ENCODE measurements around the gene PYM1.

Gene PYM1

DNA sequence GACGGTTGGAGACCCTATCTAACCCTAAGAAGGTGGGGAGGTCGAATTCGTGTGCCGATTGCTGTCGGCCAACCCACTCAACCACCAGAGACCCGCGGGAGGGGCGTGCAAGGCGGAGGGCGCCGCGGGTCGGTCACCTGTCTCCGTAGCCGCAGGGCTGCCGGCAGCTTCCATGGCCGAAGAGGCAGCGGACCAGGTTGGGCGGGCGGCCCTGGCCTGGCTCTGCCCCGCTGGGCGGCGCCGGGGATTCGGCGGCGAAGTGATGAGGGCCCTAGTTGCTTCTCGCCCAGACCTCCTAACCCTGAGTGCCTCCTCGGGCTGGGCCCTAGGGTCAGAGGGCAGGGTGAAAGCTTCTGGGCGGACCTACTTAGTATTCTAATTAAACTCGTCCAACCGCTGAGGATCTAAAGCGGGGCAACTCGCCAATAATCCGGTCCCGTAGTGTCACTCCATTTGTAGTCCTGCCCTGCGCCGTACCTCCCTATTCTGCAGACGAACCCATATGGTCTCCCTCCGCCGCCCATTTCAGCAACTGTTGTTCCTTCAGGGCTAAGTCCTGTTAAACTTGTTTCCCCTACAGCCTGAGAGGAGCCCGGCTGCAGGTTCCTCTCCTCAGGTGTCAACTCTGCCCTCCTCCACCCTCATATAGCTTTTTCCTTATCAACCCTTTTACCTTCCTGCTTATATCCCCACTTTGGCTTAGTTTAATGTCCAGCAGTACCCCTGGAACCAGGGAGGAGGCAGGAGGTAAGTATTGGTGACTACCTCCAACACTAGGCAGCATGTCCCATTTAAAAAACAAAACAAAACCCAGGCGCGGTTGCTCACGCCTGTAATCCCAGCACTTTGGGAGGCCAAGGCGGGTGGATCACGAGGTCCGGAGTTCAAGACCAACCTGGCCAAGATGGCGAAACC is at the start of gene PYM1:
TSS of gene PYM1 (minus strand) at position 307 of the 915 bp plus-strand sequence. CDS start at position 174, 133 bp downstream.
- no peak for DNase-seq

DNA sequence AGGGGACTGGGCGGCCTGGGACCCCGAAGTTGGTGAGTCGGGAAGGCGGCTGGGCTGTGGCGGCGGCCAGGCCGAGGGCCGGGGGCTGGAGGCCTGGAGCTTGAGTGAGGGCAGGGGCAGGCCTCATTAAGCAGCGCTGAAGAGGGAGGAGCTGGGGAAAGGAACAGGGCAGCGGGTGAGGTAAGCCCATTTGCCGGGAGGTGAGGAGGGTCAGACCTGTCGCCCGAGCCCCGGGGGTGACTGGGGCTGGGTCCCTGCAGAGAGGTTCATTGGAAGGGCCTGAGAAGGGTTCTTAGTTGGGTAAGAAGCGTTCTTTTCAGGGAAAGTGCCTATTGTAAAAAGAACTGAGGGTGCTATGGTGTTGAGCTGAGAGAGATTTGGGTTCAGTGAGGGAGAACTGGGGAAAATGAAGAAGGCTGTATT is 46.6 kb upstream of the PYM1 start:
- DNase-seq = no peak

DNA sequence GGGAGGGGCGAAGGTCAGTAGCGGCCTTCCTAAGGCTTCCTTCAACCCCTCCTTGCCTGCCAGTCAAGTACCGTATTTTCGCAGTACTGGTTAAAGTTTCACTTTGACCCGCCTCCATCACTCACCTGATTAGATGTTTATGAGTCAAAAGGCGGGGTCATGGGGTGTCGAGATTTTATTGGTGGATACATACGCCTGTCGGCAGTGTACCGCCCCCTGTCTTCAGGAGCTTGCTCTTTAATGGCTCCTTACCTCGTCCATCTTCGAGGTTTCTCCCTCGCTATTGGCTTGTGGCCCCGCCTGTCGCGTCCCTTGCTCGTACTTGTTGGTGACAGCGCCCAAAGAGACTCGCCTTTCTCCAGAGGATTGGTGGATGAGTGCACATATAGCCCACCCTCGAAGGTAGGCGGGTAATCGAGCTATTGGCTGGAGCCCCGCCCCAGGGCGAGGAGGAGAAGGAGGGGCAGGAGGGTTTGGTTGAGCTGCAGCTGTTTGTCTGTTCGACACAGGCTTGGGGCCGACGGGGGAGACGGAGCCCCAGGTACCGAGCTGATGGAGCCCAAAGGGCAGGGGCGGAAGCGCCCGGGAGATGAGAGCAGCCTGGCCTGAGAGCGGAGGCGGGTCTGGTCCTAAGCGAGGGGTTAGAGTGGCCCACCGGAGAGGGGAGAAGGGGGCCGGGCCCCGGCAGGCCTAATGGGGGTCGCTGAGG is 46.1 kb upstream of the PYM1 start, which contains the start of gene RAB5B:
TSS of gene RAB5B (plus strand) at position 480 of the 709 bp plus-strand sequence. CDS start 12,883 bp downstream, outside the sequence.
- DNase-seq = peak; percentile 99

DNA sequence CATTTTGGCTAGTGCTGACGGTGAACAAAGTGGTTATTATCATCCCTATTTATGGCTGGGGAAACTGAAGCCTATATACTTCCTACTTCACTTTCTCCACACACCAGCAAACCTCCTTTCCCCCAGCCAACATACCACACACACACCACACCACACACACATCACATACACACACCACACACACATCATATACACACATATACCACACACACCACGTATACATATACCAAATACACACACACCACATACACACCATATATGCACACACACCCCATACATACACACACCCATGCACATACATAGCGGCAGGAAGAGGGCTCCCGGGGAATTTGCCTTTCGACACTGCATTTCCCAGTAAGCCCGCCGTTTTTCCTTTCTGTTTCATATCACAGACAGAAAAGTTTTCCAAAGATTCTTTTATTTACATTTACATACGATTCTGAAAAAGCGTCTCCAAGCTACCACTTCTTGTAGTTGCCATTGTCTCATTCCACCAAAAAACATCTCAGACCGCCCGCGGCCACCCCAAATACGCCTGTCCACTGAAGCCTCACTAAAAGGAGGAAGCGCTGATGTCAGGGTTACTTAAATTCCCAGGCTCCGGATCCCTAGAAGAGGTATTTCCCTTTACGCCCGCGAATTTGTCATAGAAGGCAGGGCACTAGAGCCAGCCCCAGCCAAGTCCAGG is 45.4 kb upstream of the PYM1 start:
- no peak for DNase-seq

DNA sequence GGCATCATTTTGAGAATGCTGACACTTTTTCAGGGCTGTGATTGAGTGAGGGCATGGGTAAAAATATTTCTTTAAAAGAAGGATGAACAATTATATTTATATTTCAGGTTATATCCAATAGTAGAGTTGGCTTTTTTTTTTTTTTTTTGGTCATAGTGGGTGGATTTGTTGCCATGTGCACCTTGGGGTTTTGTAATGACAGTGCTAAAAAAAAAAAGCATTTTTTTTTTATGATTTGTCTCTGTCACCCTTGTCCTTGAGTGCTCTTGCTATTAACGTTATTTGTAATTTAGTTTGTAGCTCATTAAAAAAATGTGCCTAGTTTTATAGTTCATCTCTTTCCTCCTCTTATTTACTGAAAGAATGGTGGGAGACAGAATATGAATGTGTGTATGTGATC is 44.8 kb upstream of the PYM1 start:
- no peak for DNase-seq

DNA sequence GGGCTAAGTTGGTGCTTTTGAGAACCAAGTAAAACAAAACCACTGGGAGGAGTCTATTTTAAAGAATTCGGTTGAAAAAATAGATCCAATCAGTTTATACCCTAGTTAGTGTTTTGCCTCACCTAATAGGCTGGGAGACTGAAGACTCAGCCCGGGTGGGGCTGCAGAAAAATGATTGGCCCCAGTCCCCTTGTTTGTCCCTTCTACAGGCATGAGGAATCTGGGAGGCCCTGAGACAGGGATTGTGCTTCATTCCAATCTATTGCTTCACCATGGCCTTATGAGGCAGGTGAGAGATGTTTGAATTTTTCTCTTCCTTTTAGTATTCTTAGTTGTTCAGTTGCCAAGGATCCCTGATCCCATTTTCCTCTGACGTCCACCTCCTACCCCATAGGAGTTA is 44.3 kb upstream of the PYM1 start:
- DNase-seq = no peak

DNA sequence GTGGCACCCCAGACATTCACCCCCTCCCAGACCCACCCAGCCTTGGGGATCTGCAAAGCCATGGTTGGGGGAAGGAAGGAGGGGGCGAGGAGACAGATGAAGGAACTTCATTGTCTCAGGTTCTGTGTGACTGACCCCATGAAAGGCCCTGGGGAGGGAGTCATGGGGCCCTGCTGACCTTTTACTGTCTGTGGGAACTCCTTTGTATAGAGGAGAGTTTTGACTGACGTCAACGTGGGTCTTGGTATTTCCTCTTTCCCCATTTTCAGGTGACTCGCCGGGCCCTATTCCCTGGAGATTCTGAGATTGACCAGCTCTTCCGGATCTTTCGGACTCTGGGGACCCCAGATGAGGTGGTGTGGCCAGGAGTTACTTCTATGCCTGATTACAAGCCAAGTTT is 43.1 kb upstream of the PYM1 start:
- DNase-seq = no peak

DNA sequence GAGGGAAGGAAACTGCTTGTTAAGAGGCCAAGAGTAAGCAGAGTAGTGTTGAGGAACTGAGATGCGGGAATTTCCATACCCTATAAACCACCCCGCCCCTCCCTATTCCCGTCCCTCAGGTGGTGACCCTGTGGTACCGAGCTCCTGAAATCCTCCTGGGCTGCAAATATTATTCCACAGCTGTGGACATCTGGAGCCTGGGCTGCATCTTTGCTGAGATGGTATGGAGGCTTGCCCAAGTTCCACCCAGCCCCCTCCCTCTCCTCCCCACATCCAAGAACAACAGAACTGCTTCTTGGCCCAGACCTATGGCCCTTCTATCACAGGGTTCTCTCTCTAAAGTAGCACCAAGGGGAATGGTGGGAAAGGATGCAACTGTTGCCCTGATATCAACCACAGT is 41.7 kb upstream of the PYM1 start:
- DNase-seq = no peak

DNA sequence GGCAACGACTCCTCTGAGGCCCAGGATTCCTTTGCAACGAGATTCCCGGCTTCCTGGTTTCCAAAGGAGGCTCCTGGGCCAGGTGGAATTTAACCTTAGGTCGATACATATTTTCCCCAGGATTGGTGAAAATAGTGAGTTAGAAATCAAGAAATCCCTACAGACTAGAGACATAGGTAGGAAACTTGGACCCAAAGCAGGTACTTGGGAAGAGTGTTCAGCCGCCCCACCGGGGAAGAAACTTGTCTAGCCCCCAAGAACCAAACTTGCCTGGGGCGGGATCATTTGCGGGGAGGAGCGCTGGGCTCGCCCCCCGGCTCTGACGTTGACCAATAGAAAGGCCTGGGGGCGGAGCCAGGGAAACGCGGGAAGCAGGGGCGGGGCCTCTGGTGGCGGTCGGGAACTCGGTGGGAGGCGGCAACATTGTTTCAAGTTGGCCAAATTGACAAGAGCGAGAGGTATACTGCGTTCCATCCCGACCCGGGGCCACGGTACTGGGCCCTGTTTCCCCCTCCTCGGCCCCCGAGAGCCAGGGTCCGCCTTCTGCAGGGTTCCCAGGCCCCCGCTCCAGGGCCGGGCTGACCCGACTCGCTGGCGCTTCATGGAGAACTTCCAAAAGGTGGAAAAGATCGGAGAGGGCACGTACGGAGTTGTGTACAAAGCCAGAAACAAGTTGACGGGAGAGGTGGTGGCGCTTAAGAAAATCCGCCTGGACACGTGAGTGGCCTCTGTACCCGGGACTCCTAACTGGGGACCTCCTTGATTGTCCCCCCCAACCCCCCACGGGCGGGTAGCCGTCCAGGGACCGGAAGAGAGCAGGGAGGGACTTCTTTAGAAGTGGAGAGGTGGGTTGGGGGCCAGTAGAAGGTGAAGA is 39.0 kb upstream of the PYM1 start, which contains the start of gene CDK2:
TSS of gene CDK2 (plus strand) at position 423 of the 874 bp plus-strand sequence. CDS start at position 602, 179 bp downstream.
- DNase-seq = peak; percentile 65

DNA sequence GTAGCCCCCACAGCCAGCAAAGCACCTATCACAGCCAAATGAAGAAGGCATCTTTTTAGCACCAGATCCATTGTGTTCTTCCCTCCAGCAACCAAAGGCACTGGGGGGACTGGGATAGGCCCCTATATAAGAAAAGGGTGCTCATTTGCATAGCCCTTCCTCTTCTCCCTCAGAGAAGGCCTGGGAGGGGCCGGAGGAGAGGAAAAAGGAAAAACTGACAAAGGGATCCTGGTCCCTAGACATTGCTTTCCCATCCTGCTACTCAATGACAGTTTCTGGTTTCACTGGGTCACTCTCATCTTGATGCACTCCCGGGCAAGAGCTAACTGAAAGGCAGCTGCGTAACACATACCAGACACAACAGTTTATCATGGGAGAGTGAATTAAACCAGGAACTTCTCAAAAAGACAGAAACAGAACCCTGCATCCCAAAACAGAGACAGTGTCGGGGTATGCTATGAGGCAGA is 38.3 kb upstream of the PYM1 start, which contains the start of gene PMEL:
TSS of gene PMEL (minus strand) at position 102 of the 467 bp plus-strand sequence. CDS start at position 71, 31 bp downstream.
- DNase-seq = no peak

DNA sequence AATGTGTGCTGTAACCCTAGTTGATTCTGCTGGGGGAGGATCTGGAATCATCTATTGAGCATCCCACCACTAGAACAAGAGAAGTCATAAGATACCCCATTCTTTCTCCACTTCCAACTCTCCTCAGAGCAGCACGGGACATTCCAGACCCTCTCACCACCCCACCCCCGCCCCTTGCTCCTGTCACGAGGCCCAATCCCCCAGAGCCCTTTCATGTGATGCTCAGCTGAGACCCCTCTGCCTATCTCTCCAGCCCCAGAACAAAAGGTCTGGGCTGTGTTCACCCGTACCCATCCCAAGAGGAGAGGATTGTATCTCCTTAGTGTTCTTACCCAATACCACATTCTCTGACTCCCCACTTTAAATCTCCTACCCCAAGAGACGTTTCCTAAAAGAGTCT is 37.5 kb upstream of the PYM1 start:
- DNase-seq = no peak

DNA sequence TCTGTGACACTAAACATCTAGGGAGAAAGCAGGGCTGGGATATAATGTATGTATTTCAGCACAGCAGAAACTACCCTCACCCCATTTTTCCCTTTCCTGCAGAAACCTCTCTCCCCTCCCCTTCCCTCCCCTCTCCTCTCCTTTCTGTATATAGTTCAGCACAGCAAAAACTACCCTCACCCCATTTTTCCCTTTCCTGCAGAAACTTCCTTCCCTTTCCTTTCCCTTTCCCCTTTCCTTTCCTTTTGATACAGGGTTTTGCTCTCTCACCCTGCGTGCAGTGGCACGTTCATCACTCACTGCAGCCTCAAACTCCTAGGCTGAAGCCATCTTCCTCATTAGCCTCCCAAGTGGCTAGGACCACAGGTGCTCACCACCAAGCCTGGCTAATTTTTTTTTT is 36.1 kb upstream of the PYM1 start:
- DNase-seq = no peak

DNA sequence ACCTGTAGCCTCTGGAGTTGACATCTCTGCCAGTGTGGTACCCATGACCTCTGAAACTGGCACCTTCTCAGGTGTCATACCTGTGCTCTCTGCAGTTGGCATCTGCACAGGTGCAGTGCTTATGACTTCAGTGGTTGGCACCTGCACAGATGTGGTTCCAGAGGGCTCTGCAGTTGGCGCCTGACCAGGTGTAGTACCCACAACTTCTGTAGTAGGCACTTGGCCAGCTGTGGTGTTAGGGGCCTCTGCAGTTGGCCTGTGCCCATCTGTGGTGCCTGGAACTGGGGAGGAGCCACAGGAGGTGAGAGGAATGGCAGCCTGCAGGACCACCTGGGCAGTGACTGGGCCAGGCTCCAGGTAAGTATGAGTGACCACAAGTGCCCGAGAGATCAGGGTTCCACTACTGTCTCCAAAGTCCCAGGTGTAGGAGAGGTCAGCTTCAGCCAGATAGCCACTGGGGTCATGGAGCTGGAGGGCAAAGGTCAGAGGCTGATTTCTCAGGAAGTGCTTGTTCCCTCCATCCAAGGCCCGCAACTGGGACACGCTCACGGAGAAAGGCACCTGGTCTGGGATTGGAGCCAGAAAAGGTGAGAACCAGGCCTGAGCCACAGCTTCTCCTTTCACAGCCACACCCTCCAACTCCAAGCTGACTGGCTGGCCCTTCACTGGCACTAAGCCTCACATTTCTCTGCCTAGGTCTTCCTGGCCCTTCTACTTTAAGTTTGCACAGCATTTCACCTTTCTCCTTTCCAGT is 29.6 kb upstream of the PYM1 start:
- DNase-seq = no peak

DNA sequence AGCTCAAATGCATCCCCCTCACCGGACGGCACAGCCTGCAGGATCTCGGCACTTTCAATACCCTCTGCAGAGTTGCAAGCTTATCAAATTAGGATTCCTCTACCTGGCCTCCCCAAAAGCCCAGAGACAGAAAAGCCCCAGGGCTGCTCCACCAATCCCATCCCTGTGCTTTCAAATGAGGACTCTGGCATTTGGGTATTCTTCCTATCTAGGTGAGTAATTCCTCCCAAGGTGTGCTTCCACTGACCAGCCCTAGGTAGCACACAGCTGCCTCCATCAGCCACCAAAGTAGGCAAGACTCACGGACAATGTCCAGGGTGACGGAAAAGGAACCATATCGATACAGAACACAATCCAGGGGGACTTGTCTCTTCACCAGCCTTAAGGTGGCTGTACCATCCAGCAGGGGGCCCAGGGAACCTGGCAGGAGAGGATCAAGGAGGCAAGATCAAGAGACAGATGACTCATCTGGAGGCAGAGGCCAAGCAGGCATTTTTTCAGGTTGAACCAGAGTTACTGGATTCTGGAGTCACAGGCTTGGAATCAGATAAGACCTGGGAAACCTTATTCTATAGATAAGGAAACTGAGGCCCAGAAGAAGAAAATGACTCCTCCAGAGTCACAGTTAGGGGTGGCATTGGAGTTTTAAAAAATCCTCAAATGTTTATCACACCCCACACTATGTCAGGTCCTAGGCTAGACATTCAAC is 28.3 kb upstream of the PYM1 start:
- no peak for DNase-seq

DNA sequence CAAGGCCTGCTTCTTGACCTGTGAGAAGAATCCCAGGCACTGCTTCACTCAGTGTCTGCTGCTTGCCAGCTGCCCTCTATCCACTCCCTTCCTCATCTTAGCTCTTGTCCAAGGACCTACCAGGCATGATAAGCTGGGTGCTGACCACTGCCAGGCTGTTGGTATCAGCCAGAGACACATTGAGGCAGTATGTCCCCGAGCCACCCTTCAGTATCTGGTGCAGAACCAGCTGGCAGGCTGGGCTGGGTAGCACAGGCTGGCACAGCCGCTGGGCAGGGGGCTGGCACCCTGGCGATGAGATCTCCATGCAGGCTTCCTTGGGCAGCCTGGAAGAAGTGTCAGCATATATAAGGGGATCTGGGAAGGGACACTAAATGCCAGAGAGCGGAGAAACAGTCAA is 27.6 kb upstream of the PYM1 start:
- DNase-seq = no peak

DNA sequence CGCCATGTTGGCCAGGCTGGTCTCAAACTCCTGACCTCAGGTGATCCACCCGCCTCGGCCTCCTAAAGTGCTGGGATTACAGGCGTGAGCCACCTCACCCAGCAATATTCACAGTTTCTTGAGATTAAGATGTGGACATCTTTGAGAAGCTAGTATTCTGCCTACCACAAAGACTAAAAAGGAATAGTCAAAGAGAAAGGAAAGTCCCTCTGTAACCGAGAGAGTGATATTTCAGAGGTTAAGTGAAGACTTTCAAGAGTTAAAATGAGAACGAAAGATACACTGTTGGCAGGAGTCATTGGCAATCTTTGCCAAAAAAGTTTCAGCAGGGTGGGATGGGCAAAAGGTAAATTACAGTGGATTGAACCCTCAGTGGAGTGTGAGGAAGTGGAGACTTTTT is 18.9 kb upstream of the PYM1 start:
- DNase-seq = no peak

DNA sequence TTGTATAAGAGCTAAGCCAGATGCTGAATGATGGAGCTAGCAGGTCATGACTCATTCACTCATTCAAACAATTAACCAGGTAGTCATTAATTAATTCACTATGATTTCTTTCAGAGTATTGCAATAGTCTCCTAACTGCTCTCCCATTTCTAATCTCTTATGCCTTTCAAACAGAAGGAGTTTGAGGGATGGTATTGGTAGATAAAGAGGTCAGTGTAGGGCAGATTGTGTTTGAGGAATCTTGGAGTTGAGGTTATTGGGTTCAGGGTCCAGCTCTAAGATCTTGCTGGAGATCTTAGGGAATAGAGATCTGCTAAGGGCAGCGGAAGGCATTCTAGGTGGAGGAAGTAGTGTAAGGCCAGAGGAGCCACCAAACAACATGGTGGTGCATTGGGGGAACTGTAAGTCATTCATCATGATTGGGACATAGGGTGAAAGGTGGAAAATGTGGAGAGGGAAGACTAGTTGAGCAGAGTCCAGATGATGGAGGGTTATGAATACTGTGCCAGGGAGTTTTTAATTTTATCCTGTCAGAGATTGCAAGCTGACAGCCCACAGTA is 15.0 kb upstream of the PYM1 start:
- DNase-seq = no peak

DNA sequence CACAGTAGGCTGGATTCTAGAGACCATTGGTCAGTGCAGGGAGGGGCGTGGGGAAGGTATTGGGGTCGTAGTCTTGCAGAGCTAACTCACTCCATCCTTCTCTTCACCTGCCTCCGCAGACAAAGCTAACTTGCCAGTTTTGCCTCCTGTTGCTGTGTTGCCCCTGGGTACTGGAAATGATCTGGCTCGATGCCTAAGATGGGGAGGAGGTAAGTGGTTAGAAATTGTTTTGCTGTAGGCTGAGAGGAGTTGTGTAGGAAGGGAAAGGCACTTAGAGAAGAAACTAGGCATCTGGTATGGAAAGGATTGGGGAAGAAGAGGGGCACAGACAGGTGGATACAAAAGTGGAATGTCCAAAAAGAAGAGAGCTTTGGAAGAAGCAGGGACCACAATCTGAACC is 14.4 kb upstream of the PYM1 start:
- no peak for DNase-seq

DNA sequence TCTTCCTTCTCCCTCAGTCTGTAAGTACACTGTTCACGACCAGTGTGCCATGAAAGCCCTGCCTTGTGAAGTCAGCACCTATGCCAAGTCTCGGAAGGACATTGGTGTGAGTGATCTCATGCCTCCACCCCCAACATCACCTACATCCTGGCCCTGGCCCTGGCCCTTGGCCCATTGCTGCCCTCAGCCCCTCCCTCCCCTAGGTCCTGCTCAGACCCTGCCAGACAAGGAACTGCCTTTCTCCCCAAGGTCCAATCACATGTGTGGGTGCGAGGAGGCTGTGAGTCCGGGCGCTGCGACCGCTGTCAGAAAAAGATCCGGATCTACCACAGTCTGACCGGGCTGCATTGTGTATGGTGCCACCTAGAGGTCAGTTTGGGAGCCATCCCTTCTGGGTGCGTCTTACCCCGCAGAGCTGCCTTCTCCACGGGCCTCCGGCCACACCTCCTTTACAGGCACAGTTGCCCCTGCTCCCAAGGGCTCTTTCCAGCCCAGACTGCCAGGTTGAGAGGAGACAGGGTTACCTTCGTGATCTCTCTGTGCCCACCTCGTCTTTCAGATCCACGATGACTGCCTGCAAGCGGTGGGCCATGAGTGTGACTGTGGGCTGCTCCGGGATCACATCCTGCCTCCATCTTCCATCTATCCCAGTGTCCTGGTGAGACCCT is 12.5 kb upstream of the PYM1 start:
- DNase-seq = peak; percentile 46
